AG04450 (cell line): ENCODE data around the gene DNLZ. TPM values are rescaled to one million over a fixed set of nuclear protein-coding genes. Genes with fewer than 3 reads are reported as not detected.

Experiments
- CTCF ChIA-PET: fragments of 300-600, 350-600 bp; formaldehyde crosslinking; extraction: SDS; loops from one replicate; lab custom pipeline; 2022; ENCODE audit warnings: antibody characterized with exemption, inconsistent platforms; lab: Charles Lee
- POLR2A ChIA-PET: fragments of 350-600 bp; formaldehyde crosslinking; extraction: SDS; loops from one replicate; lab custom pipeline; 2021; ENCODE audit warnings: antibody characterized with exemption, inconsistent platforms; lab: Yijun Ruan, JAX
- DNase-seq: peaks from one replicate; pipeline ENCODE4 v3.0.0-alpha.2; 2011; ENCODE audit warnings: low read depth, low spot score
- H3K27ac ChIP-seq: one replicate; pipeline ENCODE4 v1.5.1; 2012; ENCODE audit warnings: low read depth, low read length, control low read depth
- H3K27me3 ChIP-seq: one replicate; pipeline ENCODE4 v1.6.0; 2012; ENCODE audit warnings: low read length; ENCODE audit not compliant: control insufficient read depth, insufficient read depth
- H3K4me3 ChIP-seq: 2 replicates; pipeline ENCODE4 v1.5.1; 2011; ENCODE audit warnings: mild to moderate bottlenecking, low read depth, low read length, control low read depth
- H3K9me3 ChIP-seq: 2 replicates; pipeline ENCODE4 v1.5.1; 2012; ENCODE audit warnings: low read length; ENCODE audit not compliant: control insufficient read depth, insufficient read depth
- polyA plus RNA-seq: library from polyadenylated mRNA; depleted of rRNA; stranded (reverse); fragments of >200 nt; gene quantifications from 2 replicates; pipeline ENCODE4 v1.2.3, GENCODE V29; 2011
- TF ChIP-seq, protein P1 (sequence below): IDR thresholded peaks from 2 replicates; pipeline ENCODE4 v1.5.1; 2011; ENCODE audit warnings: low read depth, low read length, control low read depth, inconsistent platforms

Gene DNLZ
- polyA plus RNA-seq, 1 experiment = 3.7 TPM

DNA sequence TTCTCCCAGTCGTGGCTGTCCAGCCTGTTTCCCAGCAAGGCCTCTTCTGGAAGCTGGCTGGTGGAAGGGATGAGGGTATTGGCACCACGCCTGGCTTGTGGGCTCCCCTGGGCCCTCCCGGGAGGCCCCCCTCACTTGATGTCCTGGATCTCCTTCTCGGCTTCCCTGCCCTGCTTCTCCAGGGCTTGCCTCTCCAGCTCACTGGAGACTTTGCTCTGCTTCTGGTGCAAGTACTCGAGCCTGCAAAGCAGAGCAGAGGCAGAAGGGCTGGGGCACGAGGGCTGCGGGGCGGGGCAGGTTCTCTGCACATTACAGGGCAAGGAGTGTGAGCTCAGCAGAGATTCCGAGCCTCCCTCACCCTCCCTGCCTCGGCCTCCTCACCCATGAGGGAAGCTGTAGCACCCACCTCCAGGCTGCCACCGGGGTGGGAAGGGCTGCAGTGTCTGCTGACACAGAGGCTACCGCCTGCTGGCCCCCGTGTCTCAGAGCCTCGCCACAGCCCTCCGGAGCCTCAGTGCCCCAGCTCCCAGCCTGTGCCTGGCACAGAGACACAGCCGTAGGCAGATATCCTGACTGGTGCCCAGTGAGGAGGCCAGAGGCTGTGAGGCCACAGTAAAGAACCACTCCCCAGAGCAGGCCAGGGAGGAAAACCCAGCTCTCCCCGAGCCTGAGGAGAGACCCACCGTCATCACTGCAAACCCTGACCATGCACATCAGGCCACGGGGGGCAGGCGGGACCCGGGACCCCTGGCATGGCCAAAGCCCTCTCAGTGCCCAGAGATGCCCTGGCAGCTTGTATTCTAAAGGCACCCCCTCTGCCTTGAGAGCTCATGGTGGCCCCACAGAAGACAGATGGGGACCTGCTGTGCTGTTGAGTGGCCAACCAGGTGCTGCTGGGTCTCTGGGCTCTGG lies 29.2 kb upstream of the DNLZ start:
- H3K9me3 ChIP-seq = no peaks in the 10 kb centered on the region; the same call in 1 of the 2 replicates
- TF ChIP-seq, protein P1, sequence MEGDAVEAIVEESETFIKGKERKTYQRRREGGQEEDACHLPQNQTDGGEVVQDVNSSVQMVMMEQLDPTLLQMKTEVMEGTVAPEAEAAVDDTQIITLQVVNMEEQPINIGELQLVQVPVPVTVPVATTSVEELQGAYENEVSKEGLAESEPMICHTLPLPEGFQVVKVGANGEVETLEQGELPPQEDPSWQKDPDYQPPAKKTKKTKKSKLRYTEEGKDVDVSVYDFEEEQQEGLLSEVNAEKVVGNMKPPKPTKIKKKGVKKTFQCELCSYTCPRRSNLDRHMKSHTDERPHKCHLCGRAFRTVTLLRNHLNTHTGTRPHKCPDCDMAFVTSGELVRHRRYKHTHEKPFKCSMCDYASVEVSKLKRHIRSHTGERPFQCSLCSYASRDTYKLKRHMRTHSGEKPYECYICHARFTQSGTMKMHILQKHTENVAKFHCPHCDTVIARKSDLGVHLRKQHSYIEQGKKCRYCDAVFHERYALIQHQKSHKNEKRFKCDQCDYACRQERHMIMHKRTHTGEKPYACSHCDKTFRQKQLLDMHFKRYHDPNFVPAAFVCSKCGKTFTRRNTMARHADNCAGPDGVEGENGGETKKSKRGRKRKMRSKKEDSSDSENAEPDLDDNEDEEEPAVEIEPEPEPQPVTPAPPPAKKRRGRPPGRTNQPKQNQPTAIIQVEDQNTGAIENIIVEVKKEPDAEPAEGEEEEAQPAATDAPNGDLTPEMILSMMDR = no peak
- CTCF ChIA-PET = no interaction called here
- no peaks in the 10 kb centered on the region for H3K27me3 ChIP-seq
- POLR2A ChIA-PET = no interaction called here
- H3K4me3 ChIP-seq = no peak overlapping the region
- H3K27ac ChIP-seq = no peak overlapping the region
- no peak for DNase-seq

DNA sequence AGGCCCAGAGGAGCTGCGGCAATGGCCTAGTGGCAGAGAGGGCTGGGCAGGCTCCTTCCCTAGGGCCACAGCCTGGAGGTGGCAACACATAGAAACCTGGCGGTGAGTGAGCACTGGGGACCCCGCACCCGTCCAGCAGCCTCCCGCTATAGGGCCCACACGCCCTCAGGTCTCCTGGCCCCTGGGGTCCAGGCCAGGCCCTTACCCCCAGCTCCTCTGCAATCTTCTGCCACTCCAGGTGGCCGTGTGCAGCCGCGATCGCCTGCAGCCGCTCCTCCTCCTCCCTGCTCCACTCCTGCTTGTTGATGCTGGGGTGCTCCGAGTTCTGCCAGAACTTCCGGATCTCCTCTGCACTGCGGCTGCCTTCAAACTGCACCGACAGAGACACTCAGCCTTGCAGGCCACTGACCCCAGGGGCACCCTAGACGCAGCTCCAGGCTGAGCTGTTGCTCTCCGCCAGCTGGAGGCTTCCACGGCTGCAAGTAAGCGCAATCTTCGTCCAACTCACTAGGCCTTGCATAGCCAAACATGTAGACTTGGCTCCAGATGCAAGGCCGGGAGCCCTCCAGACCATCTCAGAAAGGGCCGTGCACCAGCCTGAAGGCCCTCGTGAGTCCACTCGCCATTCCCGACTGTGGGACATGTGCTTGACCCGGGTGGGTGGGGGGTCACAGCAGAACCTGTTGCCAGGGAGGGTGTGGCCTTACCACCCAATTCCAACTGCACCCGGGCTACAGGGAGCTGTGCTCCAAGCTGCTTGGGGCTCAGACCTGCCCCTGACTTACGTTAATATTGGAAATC lies 28.4 kb upstream of the DNLZ start:
- Histone ChIP-seq H3K27me3 (no peaks in the 10 kb centered on the region), H3K27ac (no peak overlapping the region), H3K4me3 (no peak overlapping the region), H3K9me3 (no peaks in the 10 kb centered on the region; the same call in 1 of the 2 replicates)
- ChIA-PET POLR2A (no interaction called here), CTCF (interaction anchor here (1.3 kb wide), 1 partner anchor 9 kb away, joined by 5 read pairs; no protein-coding TSS in a partner anchor)
- no peak for DNase-seq
- TF ChIP-seq, protein P1 = no peak

DNA sequence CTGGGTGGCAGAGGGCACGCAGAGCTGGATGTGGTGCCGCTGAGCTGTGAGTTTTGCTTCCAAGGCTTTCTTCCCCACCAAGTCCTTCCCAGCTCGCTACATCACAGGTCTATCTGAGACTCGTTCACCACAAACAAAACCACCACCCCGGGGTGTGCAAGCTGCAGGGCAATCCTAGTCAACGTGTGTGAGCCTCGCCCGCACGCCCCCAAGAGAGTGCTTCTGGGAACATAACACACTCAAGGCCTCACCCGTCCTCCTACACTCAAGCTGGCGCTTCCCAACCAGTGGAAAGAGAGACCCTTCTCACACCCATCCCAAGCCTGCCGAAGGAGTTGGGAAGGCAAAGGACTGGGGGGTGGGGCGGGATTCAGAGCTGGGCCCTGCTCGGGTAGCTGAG lies 25.9 kb upstream of the DNLZ start:
- Histone ChIP-seq H3K9me3 (no peaks in the 10 kb centered on the region; the same call in 1 of the 2 replicates), H3K27ac (no peak overlapping the region), H3K4me3 (no peak overlapping the region), H3K27me3 (no peaks in the 10 kb centered on the region)
- CTCF ChIA-PET = interaction anchor here (0.9 to 1.0 kb wide), 2 partner anchors 26 to 77 kb away, joined by 3 to 5 read pairs; partner anchors contain the start of gene DNLZ
- POLR2A ChIA-PET = no interaction called here
- DNase-seq = no peak
- TF ChIP-seq, protein P1 = no peak

DNA sequence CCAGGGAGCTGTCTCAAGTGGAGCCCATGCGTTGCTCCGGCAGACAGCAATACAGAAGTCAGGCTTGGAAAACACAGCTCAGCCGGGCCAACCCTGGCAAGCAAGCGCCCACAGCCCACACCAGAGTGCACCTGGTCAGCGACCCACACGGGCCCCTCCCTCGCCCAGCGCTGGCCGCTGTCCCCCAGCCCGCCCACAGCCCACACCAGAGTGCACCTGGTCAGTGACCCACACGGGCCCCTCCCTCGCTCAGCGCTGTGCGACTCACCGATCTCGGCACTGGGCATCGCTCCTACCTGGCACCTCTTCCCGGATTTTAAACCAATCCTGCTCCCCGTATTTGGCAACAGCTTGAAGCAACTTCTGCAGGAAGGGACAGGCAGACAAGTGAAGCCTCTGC lies 23.7 kb upstream of the DNLZ start:
- TF ChIP-seq, protein P1 = no peak

More for the DNA sequence above, 23.7 kb upstream of the DNLZ start:
- no peak overlapping the region for H3K27ac ChIP-seq
- POLR2A ChIA-PET = no interaction called here
- no peak for DNase-seq
- CTCF ChIA-PET = no interaction called here
- H3K27me3 ChIP-seq = no peaks in the 10 kb centered on the region
- H3K4me3 ChIP-seq = no peak overlapping the region
- no peaks in the 10 kb centered on the region; the same call in 1 of the 2 replicates for H3K9me3 ChIP-seq
